Stomach (tissue), 4 donors: ENCODE measurements around the gene FGF6.

Source experiments
- POLR2A ChIP-seq, 4 donors: fragments of 450-650 bp; IDR thresholded peaks; one replicate each; pipeline ENCODE4 v1.6.1; 2016; ENCODE audit warnings: antibody characterized with exemption in 4 of 4, control low read depth in 2 of 4, mild to moderate bottlenecking in 1 of 4, moderate library complexity in 1 of 4
- TF ChIP-seq, protein P1 (sequence below), 7 experiments: fragments of 450-650 bp in 4 of 7; fragments of 200-600 bp in 3 of 7; sonication (generic) in 3 of 7; IDR thresholded peaks; one replicate each; pipeline ENCODE4 v1.5.1; 2016 to 2019; ENCODE audit warnings: antibody characterized with exemption in 7 of 7, control low read depth in 2 of 7, mild to moderate bottlenecking in 1 of 7

DNA sequence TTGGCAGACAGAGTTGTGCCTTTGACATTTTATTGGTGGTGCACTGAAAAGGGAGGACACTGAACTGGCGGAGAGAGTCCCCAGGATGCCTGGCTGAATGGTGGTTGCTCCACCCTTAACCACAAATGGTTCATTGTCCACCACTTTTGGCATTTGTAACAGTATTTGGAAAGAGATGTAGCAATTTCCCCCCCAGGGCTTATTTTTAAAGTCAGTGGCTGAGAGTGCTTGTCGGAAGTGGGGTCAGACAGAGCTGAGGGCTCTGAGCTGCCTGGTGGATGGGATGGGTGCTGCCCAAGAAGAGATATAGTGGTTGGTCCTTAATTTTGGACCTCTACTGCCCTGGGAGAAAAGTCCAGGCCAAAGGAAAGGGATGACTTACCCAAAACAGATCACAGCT, 31.5 kb upstream of the FGF6 start:
- TF ChIP-seq, protein P1, sequence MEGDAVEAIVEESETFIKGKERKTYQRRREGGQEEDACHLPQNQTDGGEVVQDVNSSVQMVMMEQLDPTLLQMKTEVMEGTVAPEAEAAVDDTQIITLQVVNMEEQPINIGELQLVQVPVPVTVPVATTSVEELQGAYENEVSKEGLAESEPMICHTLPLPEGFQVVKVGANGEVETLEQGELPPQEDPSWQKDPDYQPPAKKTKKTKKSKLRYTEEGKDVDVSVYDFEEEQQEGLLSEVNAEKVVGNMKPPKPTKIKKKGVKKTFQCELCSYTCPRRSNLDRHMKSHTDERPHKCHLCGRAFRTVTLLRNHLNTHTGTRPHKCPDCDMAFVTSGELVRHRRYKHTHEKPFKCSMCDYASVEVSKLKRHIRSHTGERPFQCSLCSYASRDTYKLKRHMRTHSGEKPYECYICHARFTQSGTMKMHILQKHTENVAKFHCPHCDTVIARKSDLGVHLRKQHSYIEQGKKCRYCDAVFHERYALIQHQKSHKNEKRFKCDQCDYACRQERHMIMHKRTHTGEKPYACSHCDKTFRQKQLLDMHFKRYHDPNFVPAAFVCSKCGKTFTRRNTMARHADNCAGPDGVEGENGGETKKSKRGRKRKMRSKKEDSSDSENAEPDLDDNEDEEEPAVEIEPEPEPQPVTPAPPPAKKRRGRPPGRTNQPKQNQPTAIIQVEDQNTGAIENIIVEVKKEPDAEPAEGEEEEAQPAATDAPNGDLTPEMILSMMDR (IDR thresholded peaks at IDR 0.05), result no peak
- TF ChIP-seq POLR2A (IDR thresholded peaks at IDR 0.05), result no peak
